Prostate gland (tissue), 2 donors: Measurements from ENCODE around the gene EEFSEC.

Source experiments
- POLR2A ChIP-seq: fragments of 450-650 bp; IDR thresholded peaks from one replicate; pipeline ENCODE4 v1.6.1; 2016; ENCODE audit warnings: antibody characterized with exemption, mild to moderate bottlenecking
- TF ChIP-seq, protein P1 (sequence below), 4 experiments: fragments of 200-600 bp in 2 of 4; fragments of 450-650 bp in 2 of 4; sonication (generic) in 2 of 4; IDR thresholded peaks; 1 replicate in 3 of 4; 2 replicates in 1 of 4; pipeline ENCODE4 v1.5.1; 2016 to 2019; ENCODE audit warnings: antibody characterized with exemption in 4 of 4, mild to moderate bottlenecking in 2 of 4, moderate library complexity in 2 of 4

DNA sequence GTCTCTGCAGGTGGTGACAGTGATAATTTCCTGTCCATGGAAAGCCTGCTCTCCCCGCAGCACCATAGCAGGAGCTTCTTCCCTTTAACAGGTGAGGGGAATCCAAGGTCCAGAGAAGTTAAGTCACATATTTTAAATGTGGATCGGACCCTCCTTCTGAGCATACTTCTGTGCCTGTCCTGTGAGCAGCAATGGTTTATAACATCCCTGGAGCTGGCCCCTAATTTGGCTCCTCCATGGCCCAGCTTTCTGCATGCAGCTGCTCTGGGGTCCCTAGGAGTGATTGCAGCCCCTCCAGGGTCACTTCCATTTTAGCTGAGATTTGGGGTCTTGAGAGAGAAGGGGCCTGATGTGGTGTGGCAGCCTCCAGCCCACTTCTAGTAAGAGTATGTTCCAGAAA is 127.8 kb downstream of the EEFSEC start:
- no peak for TF ChIP-seq POLR2A
- TF ChIP-seq, protein P1, sequence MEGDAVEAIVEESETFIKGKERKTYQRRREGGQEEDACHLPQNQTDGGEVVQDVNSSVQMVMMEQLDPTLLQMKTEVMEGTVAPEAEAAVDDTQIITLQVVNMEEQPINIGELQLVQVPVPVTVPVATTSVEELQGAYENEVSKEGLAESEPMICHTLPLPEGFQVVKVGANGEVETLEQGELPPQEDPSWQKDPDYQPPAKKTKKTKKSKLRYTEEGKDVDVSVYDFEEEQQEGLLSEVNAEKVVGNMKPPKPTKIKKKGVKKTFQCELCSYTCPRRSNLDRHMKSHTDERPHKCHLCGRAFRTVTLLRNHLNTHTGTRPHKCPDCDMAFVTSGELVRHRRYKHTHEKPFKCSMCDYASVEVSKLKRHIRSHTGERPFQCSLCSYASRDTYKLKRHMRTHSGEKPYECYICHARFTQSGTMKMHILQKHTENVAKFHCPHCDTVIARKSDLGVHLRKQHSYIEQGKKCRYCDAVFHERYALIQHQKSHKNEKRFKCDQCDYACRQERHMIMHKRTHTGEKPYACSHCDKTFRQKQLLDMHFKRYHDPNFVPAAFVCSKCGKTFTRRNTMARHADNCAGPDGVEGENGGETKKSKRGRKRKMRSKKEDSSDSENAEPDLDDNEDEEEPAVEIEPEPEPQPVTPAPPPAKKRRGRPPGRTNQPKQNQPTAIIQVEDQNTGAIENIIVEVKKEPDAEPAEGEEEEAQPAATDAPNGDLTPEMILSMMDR (IDR thresholded peaks at IDR 0.05) = no peak
